ENCODE data around the gene LNX1.

The LNX1 gene

DNA sequence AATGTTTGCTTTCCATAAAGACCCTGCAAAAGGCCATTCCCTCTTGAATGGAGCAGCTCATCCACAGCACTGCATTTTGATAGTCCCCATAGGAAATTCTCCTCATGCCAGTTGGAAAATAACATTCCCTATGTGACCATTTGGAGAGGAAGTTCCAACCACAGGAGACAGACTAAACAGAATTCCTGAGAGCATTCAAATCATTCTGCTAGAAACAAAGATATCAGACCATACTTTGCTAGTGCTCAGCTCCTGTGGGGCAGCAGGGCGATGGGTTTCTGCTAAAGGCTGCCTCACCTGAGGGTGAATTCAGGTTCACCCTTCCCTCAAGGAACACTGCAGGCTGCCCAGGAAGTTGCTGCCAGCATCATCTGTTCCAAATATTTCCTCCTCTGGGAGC is 58.8 kb downstream of the LNX1 start:
- no peak for DNase-seq

DNA sequence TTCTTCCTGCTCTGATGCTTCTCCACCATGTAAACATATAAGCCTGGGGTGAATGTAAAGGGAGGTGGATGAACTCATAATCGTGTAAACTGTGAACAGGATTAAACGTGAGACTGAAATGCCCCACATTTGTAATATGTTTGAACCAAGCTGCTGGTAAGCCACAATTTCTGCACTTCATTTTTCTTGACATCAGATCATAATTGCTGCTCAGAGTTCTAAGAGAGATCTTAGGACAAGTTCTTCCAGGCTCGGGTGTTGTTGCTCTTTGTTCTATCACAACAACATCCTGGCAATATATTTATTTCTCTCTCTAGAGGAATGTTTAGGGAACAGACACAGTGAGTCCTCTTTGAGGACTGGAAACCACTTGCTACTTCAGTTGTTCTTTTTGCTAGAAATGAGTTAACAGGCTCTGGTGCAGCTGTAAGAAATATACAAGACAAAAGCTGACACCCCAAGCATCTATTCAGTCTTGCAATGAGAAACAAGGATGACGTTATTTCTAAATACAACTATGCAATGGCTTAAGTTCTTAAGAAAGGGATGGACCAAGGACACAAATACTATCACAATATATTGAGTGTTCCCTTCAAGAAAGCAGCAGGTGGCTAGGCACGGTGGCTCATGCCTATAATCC is 59.6 kb downstream of the LNX1 start:
- DNase-seq: no peak

DNA sequence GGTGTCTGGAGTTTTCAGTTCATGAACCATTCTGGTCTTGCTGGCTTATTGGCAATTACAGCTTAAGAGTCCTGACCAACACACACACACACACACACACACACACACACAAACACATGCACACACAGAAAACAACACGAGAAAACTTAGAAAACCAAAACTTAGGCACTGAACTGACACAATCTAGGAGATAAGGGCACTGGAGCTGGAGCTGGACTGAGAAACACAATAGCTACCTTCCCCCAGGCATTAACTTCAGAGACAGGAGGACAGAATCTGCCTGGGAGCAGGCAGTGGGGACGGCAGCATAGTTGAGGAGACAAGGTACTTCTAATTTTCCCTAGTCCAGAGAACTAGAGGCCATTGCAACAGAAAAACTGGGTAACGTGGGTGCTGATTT is 62.3 kb downstream of the LNX1 start:
- DNase-seq: no peak

DNA sequence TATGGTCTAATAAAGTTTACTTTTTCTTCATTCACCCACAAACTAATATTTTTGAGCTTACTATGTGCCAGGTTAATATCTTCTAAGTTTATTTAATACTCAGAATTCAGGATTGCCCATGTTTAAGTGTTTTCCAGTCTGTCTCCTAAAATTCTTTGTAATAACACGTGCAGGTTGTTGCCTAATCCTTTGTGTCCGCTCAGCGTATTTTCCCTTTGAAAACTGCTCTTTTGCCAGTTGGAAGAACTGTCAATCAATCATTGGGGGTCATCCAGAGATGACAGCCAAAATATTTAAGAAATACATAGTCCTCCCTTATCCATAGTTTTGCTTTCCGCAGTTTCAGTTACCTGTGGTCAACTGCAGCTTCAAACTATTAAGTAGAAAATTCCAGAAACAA is 63.4 kb downstream of the LNX1 start:
- no peak for DNase-seq

DNA sequence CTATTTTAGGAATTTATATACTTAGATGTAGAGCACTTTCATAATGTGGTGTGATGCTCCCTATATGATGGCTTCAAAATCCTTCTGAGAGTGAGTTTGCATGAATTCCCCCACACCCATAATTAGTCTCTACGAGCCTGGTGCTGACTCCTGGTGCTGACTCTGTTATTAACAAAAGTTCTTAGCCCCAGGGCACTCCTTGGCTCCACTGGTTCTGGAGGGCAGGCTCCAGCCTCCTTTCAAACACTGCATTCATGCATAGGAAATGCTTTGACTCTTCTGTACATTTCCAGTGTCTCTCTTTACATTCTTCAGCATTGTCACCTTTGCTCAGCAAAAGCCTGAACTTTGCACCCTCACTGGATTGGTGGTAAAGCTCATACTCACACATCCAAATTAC is 64.0 kb downstream of the LNX1 start:
- DNase-seq: no peak

DNA sequence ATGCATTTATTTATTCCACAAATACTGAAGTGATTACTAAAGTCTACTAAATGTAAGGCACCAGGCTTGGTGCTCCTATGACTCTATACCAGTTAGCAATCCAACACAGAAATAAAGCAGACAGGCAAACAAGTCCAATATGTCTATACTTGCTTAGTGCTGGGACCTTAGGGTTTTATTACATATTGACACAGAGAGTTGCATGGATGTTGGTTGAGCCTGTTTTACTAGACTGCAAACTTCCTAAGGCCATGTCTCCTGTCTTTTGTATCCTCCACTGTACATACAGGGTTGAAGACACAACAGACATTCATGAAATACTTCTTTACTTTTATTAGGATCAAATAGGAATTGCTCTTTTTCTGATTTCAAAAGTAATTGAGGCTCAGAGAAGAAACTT is 69.0 kb downstream of the LNX1 start:
- no peak for DNase-seq

DNA sequence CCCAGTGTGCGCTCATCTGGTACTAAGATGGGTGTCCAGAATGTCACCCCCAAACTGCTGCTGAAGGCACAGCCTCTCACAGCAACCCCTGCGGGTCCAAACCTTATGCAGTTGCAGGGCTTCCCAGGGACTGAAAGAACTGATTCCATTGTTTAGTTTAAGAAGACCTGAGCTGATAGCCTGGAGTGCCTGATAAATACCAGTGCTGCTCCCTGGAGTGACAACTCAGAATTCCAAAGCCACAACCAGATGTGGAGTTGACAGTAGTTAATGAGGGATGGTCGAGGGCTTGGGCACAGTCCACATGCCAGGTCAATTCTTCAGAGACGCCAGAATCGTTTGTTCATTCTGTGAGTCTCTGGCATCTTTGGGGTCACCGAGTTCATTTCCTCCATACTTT is 71.2 kb downstream of the LNX1 start:
- no peak for DNase-seq

DNA sequence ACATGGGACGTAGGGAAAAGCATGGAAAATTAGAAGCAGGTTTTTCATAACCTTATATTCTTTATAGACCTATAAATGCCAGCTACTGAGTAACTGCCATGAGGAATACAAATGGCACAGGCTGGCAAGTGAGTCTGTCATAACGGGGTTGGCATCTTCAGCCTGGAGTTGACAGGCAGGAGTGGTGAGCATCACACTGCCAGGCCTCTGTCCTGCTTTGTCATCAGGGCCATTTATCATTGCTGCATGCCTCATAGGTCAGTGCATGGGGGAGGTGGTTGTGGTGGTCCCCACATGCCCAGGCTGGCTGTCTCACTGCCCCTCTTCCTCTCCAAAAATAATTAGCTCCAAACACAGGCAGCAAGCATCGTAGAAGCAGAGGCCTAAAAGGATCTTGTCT is 72.5 kb downstream of the LNX1 start:
- no peak for DNase-seq

DNA sequence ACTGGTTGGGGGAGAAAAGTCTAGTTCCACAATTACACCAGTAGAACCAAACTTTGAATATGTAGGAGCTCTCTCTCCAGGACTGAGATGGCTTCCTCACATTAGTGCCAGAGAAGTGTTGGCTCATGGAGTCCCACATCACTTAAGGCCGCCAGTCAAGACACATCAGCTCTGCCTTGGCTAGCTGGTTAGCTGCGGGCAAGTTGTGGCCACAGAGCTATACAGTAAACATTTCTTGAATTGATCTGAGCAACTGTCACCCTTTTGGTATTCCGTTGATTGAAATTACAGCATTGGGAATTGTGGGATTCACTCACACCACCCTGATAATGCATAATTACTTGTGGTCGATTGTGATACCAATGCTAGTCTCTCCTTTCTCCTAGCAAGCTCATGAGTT is 76.2 kb downstream of the LNX1 start:
- DNase-seq: no peak

DNA sequence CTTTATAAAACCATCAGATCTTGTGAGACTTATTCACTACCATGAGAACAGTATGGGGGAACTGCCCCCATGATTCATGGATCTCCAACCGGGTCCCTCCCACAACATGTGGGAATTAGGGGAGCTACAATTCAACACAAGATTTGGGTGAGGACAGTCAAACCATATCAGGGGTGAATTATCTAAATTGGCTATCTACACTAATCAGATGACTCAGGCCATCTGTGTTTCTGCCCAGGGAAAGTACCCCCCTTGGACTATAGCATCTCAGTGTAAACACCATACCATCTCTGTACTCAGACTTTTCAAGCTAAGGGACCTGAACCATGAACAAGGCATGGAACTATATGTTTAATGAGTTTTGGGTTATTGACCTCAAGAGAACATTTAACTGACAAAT is 76.8 kb downstream of the LNX1 start:
- no peak for DNase-seq

DNA sequence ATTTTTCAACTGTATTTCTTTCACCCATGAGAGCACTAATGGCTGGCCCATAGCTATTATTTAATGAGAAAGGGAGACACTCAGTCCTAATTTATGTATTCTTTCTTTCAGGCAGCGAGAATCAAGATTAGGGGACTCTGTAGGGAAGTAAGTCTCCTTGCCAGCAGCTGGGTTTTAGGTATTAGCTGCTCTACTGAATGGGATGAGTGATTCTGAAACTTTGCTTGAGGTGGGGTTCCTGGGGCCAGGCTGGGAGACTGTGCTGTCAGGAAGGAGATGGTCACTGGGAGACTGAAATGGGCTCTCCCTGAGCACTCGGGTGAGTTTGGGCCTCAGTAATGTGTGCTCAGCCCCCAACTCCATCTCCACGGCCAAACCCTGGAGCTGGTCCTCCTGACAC is 78.7 kb downstream of the LNX1 start:
- no peak for DNase-seq

DNA sequence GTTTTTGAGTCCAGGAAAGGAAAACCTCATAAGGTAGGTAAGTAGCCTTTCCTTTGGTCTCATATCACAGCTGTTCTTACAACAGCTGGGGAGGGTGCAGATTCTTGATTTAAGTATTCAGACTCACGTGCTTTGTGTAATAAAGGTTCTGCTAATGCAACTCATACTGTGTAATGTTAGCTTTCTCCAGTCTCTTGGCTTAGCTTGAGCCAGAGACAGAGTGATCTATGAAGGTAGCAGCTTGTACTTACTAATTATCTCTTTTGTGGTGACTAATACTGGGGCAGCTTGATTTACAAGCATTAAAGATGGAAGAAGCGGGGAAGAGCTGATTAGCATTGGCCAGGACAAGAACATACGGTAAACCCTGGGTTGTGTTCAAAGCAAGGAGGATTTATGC is 80.3 kb downstream of the LNX1 start:
- DNase-seq: no peak

DNA sequence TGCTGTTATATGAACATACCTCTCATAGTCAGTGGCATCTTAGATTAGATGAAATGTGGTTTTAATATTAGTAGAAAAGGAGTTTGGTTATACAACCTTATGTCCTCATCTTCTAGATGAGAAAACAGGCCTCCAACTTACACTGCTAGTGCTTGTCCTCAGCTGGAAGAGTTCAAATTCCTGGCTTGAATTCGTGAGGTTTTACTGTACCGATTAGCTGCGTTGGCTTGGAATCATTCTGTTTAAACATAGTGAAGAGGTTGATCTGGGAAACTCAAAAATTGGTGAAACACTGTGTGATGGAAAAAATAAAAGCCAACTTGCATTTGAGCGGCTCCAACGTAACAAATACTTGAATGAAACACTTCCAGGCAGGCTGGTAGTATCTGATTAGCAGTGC is 81.0 kb downstream of the LNX1 start:
- no peak for DNase-seq

DNA sequence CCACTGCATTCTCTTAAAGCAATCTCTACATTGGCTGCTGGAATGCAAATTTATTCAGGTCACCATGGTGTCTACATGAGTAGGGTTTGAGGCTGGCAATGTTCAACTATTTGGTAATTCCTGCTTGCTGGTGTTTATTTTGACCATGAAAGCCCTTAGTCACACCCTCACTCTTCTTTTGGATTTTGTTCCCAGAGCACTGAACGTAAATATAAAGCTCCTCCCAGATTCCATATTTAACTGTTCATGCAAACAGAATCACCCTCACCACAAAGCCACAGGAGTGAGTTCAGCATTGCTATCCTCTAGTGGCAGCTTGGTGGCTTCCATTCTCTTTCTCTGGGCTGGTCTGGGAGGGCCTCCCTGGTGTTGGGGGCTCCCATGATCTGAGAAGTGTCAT is 82.8 kb downstream of the LNX1 start:
- no peak for DNase-seq

DNA sequence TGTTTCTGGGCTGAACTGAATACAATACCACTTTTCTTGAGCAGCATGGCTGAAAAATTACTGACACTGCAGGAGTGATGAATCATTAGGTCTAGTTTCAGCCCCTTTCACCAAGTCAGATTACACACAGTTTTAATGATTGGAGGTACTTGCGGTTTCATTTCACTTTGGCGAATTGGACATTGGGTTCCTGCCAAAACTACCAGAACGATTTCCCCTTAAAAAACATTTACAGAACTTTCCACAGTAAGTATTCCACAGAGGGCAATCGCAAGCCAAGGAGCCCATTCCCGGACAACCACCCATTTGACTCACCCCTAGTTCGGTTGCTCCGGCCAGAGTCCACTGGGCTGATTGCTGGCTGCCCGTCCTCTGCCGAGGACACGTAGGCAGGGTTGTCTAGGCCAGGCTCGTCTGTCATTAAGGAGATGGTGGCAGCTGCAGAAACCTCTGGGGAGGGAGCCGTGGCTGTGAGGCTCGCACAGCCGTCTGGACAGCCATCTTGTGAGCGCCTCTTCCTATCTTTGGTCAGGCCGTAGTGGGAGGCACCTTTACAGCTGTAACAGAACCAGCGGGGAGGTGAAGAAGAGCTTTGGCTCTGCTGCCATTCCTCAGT is 83.5 kb downstream of the LNX1 start:
- DNase-seq: no peak

DNA sequence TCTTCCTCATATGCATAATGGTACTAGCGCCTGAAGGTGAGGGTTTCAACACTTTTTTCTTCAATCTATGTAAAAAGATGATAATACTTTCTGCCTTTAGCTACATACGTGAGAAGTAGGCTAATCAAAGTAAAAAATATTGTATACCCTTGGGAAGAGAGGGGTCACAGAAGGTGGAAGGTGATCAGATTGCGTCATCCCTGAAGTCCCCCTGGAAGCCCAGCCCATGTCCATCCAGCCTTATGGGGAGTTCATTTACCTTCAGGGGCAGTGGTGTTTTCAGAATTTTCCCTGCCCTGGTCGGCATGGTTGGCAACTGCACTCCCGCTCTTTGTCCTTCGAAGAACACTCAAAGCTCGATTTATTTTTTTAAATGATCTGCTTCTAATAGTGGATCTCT is 84.2 kb downstream of the LNX1 start:
- DNase-seq: no peak

DNA sequence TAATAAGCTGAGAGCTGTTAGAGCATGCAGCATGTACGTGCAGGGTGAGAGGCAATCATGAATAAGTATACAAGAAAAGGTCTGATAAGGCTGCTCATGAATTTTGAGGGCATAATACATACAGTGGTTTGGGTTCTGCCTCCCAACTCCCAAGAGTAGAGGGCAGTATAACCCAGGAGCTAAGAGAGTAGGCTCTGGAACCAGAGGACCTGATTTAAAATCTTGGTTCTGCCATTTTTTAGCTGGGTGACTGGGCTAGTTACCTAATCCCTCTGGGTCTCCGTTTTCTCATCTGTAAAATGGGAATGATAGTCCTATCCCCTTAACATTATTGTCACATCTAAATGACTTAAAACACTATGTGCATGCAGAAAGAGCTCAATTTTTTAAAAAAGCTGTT is 85.3 kb downstream of the LNX1 start:
- no peak for DNase-seq

DNA sequence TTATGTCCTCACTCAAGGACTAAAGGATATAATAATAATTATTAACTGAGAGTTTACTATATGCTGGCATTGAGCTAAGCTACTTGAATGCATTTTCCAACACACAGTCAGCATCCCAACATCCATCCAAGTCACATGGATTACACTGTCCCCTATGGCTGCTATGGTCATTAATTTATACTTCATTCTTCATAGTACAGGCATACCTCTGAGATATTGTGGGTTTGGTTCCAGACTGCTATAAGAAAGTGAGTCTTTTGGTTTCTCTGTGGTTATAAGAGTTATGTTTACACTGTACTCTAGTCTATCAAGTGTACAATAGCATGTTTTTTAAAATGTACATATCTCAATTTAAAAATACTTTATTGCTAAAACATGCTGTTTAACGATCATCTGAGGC is 89.2 kb downstream of the LNX1 start:
- no peak for DNase-seq

DNA sequence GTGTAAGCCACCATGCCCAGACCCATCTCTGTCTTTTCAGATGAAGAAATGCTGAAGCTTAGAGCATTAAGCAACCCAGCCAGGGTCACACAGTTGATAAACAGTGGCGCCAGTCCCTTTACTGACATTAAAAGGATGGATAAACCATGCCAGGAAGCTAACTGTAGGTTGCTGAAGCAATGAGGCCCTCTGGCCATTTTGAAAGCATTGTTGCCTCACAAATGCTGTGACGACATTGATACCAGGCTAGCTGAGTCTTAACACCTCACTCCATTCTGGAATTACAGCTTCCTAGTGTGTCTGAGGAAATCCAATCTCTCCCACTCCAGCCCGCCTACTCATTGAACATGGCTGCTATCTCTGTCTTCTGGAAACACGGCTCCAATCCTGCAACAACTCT is 89.7 kb downstream of the LNX1 start:
- DNase-seq: no peak

DNA sequence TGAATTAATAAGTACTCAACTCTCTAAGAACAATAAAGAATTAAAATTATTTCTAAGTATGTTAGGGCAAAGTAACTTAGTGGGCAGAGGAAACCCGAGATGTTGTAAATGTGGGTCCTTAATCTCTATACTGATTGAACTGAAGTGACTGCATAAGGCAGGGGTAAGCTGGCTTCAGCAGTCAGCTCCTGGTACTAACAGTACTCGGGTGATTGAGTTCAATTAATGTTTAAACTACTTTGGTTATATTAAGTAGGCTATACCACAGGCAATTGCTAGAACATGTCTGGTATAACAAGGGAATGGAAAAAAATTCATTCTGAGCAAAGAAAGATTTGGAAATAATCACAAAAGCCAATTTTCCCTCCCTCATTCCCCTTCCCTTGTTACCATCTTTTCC is 90.7 kb downstream of the LNX1 start:
- no peak for DNase-seq

DNA sequence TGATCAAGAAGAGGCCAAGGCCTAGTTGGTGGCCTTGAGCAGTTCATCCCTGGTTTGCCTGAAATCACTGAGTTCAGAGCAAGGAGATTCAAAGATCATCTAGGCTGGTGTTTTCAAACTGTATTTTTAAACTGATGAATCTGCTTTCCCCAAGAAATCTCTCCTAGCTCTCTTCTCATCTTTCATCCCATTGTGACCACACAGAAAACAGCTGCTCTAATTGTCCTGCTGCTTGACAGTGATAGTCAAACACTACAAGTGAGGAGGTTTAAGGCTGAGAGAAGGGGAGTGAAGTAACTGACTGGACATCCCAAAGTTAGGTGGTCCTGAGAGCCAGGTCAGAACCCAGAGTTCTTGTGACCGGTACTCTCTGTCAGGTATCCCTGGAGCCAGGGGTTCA is 91.5 kb downstream of the LNX1 start:
- no peak for DNase-seq

DNA sequence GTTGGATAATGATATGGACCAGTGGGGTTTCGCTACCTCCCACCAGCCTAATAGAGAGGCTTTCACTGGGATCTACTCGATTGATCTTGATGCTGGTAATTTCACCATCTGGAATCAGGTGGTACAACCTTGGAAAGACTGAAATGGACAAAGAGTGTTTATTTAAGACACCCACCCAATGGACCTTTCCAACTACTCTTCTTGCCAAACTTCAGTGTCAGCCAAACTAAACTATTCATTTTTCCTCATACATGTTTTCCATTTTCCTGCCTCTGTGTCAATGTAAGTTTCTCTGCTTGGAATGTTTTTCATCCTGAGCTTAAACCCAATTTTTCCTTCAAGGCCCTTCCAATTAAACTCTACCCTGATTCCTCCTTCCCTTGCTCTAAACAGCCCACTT is 92.6 kb downstream of the LNX1 start:
- DNase-seq: no peak

DNA sequence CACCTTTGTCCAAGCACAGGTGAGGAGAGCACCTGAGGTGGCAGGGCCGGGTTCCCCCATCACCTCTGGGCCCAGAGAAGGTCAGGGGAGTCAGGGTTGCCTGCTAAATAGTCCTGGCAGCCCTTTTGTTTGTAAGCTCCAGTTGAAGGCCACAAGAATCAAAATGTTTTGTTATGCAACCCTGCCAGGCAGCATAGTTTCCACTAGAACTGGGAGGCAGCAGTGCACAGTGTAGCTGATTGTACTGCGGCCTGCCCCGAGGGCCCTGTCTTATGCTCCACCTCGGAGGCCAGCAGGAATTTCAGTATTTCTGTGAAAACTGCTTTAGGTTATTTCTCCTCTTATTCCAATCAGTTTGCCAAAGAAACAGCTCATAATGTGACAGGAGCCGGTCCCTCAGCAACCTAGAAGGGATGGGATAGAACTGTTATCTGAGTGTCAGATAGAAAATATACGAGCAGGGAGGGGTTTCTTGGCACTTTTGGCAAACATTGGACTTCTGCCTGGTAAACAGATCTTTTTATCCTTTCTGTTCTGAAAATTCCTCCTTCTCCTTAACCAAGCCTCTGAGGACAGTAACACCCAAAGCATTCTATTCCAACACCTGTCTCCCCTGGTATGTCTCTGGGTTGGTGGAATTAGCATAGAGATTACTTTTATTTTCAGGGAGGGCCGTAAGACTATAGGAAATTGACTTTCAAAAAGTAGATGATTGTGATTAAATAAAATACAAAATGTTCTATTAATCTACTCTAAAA is 93.6 kb downstream of the LNX1 start:
- no peak for DNase-seq

DNA sequence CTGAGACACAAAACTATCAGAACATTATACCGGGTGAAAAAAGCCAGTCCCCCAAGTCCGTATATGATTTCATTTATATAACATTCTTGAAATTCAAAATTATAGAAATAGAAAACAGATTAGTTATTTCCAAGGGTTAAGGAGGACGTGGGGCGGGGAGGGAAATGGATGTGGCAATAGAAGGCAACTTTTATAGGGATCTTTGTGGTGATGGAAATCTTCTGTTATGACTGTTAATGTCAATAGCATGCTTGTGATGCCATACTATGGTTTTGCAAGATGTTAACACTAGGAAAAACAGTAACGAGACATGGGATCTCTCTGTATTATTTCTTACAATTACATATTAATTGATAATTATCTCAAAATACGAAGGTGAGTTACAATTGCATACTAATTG is 96.4 kb downstream of the LNX1 start:
- no peak for DNase-seq
